Cardiac muscle cell (in vitro differentiated cells and primary cell): Measurements from ENCODE around the gene ISX. TPM values are rescaled to one million over a fixed set of nuclear protein-coding genes. Genes with fewer than 3 reads are reported as not detected.

Experiments
- DNase-seq, 2 donors: peaks; one replicate each; pipeline versions ENCODE4 v3.0.0 to v3.0.0-alpha.2; 2010 to 2017; ENCODE audit warnings: low read depth in 1 of 2, low spot score in 1 of 2
- H3K27ac ChIP-seq: fragments of 200-600 bp; sonication (generic); 2 replicates; pipeline ENCODE4 v1.5.1; 2016
- H3K27me3 ChIP-seq: fragments of 200-600 bp; sonication (generic); 2 replicates; pipeline ENCODE4 v1.6.0; 2016; ENCODE audit warnings: control low read depth
- H3K36me3 ChIP-seq: fragments of 200-600 bp; sonication (generic); 2 replicates; pipeline ENCODE4 v1.5.1; 2016; ENCODE audit warnings: control low read depth
- H3K4me1 ChIP-seq: fragments of 200-600 bp; sonication (generic); 2 replicates; pipeline ENCODE4 v1.8.1; 2017; ENCODE audit warnings: low read depth, mild to moderate bottlenecking, mixed run types
- H3K4me3 ChIP-seq: fragments of 200-600 bp; sonication (generic); 2 replicates; pipeline ENCODE4 v1.5.1; 2016; ENCODE audit warnings: mild to moderate bottlenecking
- H3K9me3 ChIP-seq: fragments of 200-600 bp; sonication (generic); 2 replicates; pipeline ENCODE4 v1.5.1; 2017; ENCODE audit warnings: low read depth, mild to moderate bottlenecking, control low read depth
- CTCF ChIP-seq: IDR thresholded peaks from 2 replicates; pipeline ENCODE4 v1.5.1; 2012; ENCODE audit warnings: low read depth, mild to moderate bottlenecking, low read length
- polyA plus RNA-seq: library from polyadenylated mRNA; unstranded; fragments of >200 nt; fragmentation: Nextera tagmentation; extraction: Ambion mirVana; gene quantifications from 2 replicates; pipeline ENCODE4 v1.2.1, GENCODE V29; 2016
- total RNA-seq: library from RNA; depleted of rRNA; stranded (reverse); fragments of >200 nt; gene quantifications from 2 replicates; pipeline ENCODE4 v1.2.3, GENCODE V29; 2016

ISX gene
- total and polyA plus RNA-seq, 2 experiments from 2014 or later = not detected

- H3K27me3 ChIP-seq = no peaks in the 10 kb centered on the region
- H3K4me3 ChIP-seq = no peak overlapping the region
- no peaks in the 10 kb centered on the region for H3K36me3 ChIP-seq
- H3K27ac ChIP-seq = no peak overlapping the region
- DNase-seq = no peak
- H3K4me1 ChIP-seq = no peaks in the 10 kb centered on the region
- no peaks in the 10 kb centered on the region for H3K9me3 ChIP-seq
- no peak for TF ChIP-seq CTCF
These were observed 11.9 kb upstream of the ISX start for GRCh38 chr22:35054064-35054463.

GRCh38 chr22:35056486-35056885, 9.5 kb upstream of the ISX start:
- DNase-seq = no peak
- no peak for TF ChIP-seq CTCF
- no peak overlapping the region for H3K27ac ChIP-seq
- H3K36me3 ChIP-seq = no peaks in the 10 kb centered on the region
- H3K4me1 ChIP-seq = no peaks in the 10 kb centered on the region
- no peaks in the 10 kb centered on the region for H3K27me3 ChIP-seq
- no peaks in the 10 kb centered on the region for H3K9me3 ChIP-seq
- no peak overlapping the region for H3K4me3 ChIP-seq

- H3K4me3 ChIP-seq = no peak overlapping the region
- H3K36me3 ChIP-seq = no peaks in the 10 kb centered on the region
- TF ChIP-seq CTCF = no peak
- no peak overlapping the region for H3K27ac ChIP-seq
- no peak for DNase-seq
- H3K27me3 ChIP-seq = no peaks in the 10 kb centered on the region
- no peaks in the 10 kb centered on the region for H3K4me1 ChIP-seq
- no peaks in the 10 kb centered on the region for H3K9me3 ChIP-seq
These were observed 8.8 kb upstream of the ISX start for GRCh38 chr22:35057155-35057554.

- DNase-seq = no peak
- Histone ChIP-seq H3K36me3 (no peaks in the 10 kb centered on the region), H3K4me3 (no peak overlapping the region), H3K4me1 (no peaks in the 10 kb centered on the region), H3K27me3 (no peaks in the 10 kb centered on the region), H3K27ac (no peak overlapping the region), H3K9me3 (no peaks in the 10 kb centered on the region)
- TF ChIP-seq CTCF = no peak
These were observed 6.3 kb upstream of the ISX start for GRCh38 chr22:35059632-35060031.

GRCh38 chr22:35064664-35065063, 1.3 kb upstream of the ISX start:
- DNase-seq = no peak
- Histone ChIP-seq H3K27me3 (no peaks in the 10 kb centered on the region), H3K4me1 (no peaks in the 10 kb centered on the region), H3K36me3 (no peaks in the 10 kb centered on the region), H3K27ac (no peak overlapping the region), H3K9me3 (no peaks in the 10 kb centered on the region), H3K4me3 (no peak overlapping the region)
- no peak for TF ChIP-seq CTCF

GRCh38 chr22:35065183-35065582, 775 bp upstream of the ISX start:
- TF ChIP-seq CTCF = no peak
- DNase-seq = no peak
- H3K9me3 ChIP-seq = no peaks in the 10 kb centered on the region
- H3K4me1 ChIP-seq = no peaks in the 10 kb centered on the region
- H3K27ac ChIP-seq = no peak overlapping the region
- no peak overlapping the region for H3K4me3 ChIP-seq
- H3K36me3 ChIP-seq = no peaks in the 10 kb centered on the region
- H3K27me3 ChIP-seq = no peaks in the 10 kb centered on the region
